Measurements from ENCODE around the gene NOL11.
"Not testable (repeated sequence)": the region's sequence is repeated elsewhere in the genome, so short reads cannot be mapped to it uniquely, and the experiment has no call there.

Gene NOL11

GRCh38 chr17:67746704-67747571 lies 29.2 kb downstream of the NOL11 start:
- no peak overlapping the region for H3K27ac ChIP-seq
- TF ChIP-seq CTCF (conservative IDR thresholded peaks at IDR 0.05) (no peak), ZFX (IDR thresholded peaks at IDR 0.05) (no peak)

- TF ChIP-seq ZFX (IDR thresholded peaks at IDR 0.05) (no peak), CTCF (conservative IDR thresholded peaks at IDR 0.05) (no peak)
- no peak overlapping the region for H3K27ac ChIP-seq
These were observed 30.0 kb downstream of the NOL11 start for GRCh38 chr17:67747681-67748235.

- no peak overlapping the region for H3K27ac ChIP-seq
- TF ChIP-seq ZFX (IDR thresholded peaks at IDR 0.05) (no peak), CTCF (conservative IDR thresholded peaks at IDR 0.05) (no peak)
These were observed 32.3 kb downstream of the NOL11 start for GRCh38 chr17:67750067-67750466.

GRCh38 chr17:67751101-67752074 lies 33.7 kb downstream of the NOL11 start:
- TF ChIP-seq ZFX (IDR thresholded peaks at IDR 0.05) (no peak), CTCF (conservative IDR thresholded peaks at IDR 0.05) (no peak)
- no peak overlapping the region for H3K27ac ChIP-seq

- not testable (repeated sequence) for H3K27ac ChIP-seq
These were observed 34.4 kb downstream of the NOL11 start for GRCh38 chr17:67752160-67752559.

GRCh38 chr17:67753026-67753425 lies 35.3 kb downstream of the NOL11 start:
- no peak for TF ChIP-seq CTCF (conservative IDR thresholded peaks at IDR 0.05)
- TF ChIP-seq ZFX (IDR thresholded peaks at IDR 0.05): no peak
- no peak overlapping the region for H3K27ac ChIP-seq

- no peak overlapping the region for H3K27ac ChIP-seq
- TF ChIP-seq CTCF (conservative IDR thresholded peaks at IDR 0.05) (no peak), ZFX (IDR thresholded peaks at IDR 0.05) (no peak)
These were observed 36.3 kb downstream of the NOL11 start for GRCh38 chr17:67754001-67754400.

- not testable (repeated sequence) for H3K27ac ChIP-seq
These were observed 37.0 kb downstream of the NOL11 start for GRCh38 chr17:67754686-67755085.

GRCh38 chr17:67756766-67757165 lies 39.0 kb downstream of the NOL11 start:
- not testable (repeated sequence) for H3K27ac ChIP-seq
